ENCODE data around the gene CNTN4.

The CNTN4 gene

GRCh38 chr3:2525968-2526367 is 427.3 kb downstream of the CNTN4 start:
- TF ChIP-seq, protein P1, sequence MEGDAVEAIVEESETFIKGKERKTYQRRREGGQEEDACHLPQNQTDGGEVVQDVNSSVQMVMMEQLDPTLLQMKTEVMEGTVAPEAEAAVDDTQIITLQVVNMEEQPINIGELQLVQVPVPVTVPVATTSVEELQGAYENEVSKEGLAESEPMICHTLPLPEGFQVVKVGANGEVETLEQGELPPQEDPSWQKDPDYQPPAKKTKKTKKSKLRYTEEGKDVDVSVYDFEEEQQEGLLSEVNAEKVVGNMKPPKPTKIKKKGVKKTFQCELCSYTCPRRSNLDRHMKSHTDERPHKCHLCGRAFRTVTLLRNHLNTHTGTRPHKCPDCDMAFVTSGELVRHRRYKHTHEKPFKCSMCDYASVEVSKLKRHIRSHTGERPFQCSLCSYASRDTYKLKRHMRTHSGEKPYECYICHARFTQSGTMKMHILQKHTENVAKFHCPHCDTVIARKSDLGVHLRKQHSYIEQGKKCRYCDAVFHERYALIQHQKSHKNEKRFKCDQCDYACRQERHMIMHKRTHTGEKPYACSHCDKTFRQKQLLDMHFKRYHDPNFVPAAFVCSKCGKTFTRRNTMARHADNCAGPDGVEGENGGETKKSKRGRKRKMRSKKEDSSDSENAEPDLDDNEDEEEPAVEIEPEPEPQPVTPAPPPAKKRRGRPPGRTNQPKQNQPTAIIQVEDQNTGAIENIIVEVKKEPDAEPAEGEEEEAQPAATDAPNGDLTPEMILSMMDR (IDR thresholded peaks at IDR 0.05; ENCODE audit: insufficient read depth, low read depth, low read length, missing control alignments) = no peak
- peak; percentile 39 for DNase-seq (ENCODE audit: low read depth)
- H3K4me3 ChIP-seq (ENCODE audit: low read depth, low read length) = no peak overlapping the region

- no peak overlapping the region for H3K4me3 ChIP-seq (ENCODE audit: low read depth, low read length)
- DNase-seq (ENCODE audit: low read depth) = peak; percentile 21
- TF ChIP-seq, protein P1 (IDR thresholded peaks at IDR 0.05; ENCODE audit: insufficient read depth, low read depth, low read length, missing control alignments) = no peak
Observed at GRCh38 chr3:2526926-2527325, 428.3 kb downstream of the CNTN4 start.

GRCh38 chr3:2527328-2527727 is 428.7 kb downstream of the CNTN4 start:
- peak overlapping the region; percentile 39 for H3K4me3 ChIP-seq (ENCODE audit: low read depth, low read length)
- DNase-seq (ENCODE audit: low read depth) = peak; percentile 64

DNA sequence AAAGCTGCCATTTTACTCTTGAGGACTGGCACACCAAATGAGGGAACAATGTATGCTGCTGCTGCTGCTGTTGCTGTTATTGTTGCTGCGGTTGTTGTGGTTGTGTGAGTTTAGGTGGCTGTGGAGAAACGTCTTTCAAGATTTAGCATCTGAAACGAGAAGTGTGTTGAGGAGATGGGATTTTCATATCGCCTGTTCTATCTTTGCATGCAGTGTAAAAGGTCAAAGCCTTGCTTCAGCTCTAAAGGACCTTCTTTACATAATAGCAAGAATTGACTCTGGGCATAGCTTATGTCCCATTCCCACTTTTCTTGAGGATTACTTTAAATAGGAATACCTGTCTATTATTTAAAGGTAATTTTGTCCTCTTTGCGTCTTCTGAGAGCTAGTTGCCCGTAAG is 436.1 kb downstream of the CNTN4 start:
- H3K4me3 ChIP-seq (ENCODE audit: low read depth, low read length) = peak overlapping the region; percentile 32
- peak; percentile 67 for DNase-seq (ENCODE audit: low read depth)

- H3K4me3 ChIP-seq (ENCODE audit: low read depth, low read length) = peak overlapping the region; percentile 32
- DNase-seq (ENCODE audit: low read depth) = peak; percentile 69
- TF ChIP-seq, protein P1 (IDR thresholded peaks at IDR 0.05; ENCODE audit: insufficient read depth, low read depth, low read length, missing control alignments) = no peak
Observed at GRCh38 chr3:2535206-2535605, 436.5 kb downstream of the CNTN4 start.

DNA sequence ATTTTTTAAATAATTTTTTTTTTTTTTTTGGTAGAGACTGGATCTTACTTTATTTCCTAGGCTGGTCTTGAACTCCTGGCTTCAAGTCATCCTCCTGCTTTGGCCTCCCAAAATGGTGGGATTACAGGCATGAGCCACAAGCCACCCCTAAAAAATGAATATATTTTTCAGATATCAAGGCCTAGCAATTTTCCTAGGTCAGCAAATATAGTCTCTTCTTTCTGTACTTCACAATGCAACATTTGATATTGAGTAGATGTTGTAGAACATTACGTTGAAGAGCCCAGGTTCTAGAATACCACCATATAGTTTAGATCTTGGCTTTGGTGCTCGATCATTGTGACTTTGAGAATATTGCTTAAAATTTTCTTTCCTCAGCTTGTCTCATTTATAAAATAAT is 437.9 kb downstream of the CNTN4 start:
- no peak for DNase-seq (ENCODE audit: low read depth)
- TF ChIP-seq, protein P1 (IDR thresholded peaks at IDR 0.05; ENCODE audit: insufficient read depth, low read depth, low read length, missing control alignments) = no peak
- no peak overlapping the region for H3K4me3 ChIP-seq (ENCODE audit: low read depth, low read length)

DNA sequence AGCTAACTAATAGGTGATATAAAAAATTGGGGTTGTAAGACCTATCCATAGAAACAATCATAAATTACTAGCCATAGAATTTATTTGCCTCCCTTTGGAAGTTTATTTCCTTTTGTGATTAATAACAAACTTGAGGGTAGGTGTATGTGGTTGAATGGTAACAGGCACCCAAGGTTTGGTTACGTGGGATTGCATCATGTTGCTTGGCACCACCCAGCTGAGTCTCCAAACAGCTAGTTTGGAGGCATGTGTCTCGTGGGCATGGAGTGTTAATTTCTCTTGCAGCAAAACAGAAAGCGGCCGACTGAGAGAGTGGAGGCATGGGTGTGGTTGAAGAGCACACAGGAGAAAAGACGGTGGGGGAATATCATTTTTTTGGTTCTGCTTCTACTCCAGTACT is 441.4 kb downstream of the CNTN4 start:
- no peak for DNase-seq (ENCODE audit: low read depth)
- TF ChIP-seq, protein P1 (IDR thresholded peaks at IDR 0.05; ENCODE audit: insufficient read depth, low read depth, low read length, missing control alignments) = no peak
- H3K4me3 ChIP-seq (ENCODE audit: low read depth, low read length) = no peak overlapping the region

- TF ChIP-seq, protein P1 (IDR thresholded peaks at IDR 0.05; ENCODE audit: insufficient read depth, low read depth, low read length, missing control alignments) = no peak
- H3K4me3 ChIP-seq (ENCODE audit: low read depth, low read length) = no peak overlapping the region
- no peak for DNase-seq (ENCODE audit: low read depth)
Observed at GRCh38 chr3:2543247-2543646, 444.6 kb downstream of the CNTN4 start.
